NCI-H2081 (cell line): ENCODE results near the gene LAMA5.

ENCODE experiments used
- DNase-seq, 2 experiments: peaks; one replicate each; lab custom pipeline; 2025; lab: John Stamatoyannopoulos, UW

The LAMA5 gene

GRCh38 chr20:62405108-62405980 is 38.2 kb upstream of the LAMA5 start:
- DNase-seq, result no peak

- DNase-seq, result no peak
Measured at GRCh38 chr20:62404761-62405107, 37.6 kb upstream of the LAMA5 start.

- no peak for DNase-seq
Measured at GRCh38 chr20:62404112-62404665, 37.1 kb upstream of the LAMA5 start.

GRCh38 chr20:62403331-62403730 is 36.2 kb upstream of the LAMA5 start:
- no peak for DNase-seq

- no peak for DNase-seq
Measured at GRCh38 chr20:62402456-62403150, 35.5 kb upstream of the LAMA5 start.

GRCh38 chr20:62401331-62401779 is 34.2 kb upstream of the LAMA5 start:
- no peak for DNase-seq

GRCh38 chr20:62400541-62400940 is 33.4 kb upstream of the LAMA5 start:
- no peak for DNase-seq

- DNase-seq, result peak in 1 of 2 experiments; percentile 25
Measured at GRCh38 chr20:62400021-62400420, 32.9 kb upstream of the LAMA5 start.

GRCh38 chr20:62398120-62398821 is 31.2 kb upstream of the LAMA5 start:
- no peak for DNase-seq

GRCh38 chr20:62396367-62397239 is 29.5 kb upstream of the LAMA5 start:
- no peak for DNase-seq

- no peak for DNase-seq
Measured at GRCh38 chr20:62395311-62396242, 28.5 kb upstream of the LAMA5 start.

GRCh38 chr20:62394248-62395245 is 27.4 kb upstream of the LAMA5 start:
- DNase-seq, result no peak

- DNase-seq, result no peak
Measured at GRCh38 chr20:62393830-62394229, 26.7 kb upstream of the LAMA5 start.

- no peak for DNase-seq
Measured at GRCh38 chr20:62393335-62393665, 26.2 kb upstream of the LAMA5 start.

- DNase-seq, result no peak
Measured at GRCh38 chr20:62392621-62393334, 25.7 kb upstream of the LAMA5 start.

GRCh38 chr20:62392077-62392418 is 24.9 kb upstream of the LAMA5 start:
- no peak for DNase-seq

- DNase-seq, result no peak
Measured at GRCh38 chr20:62391165-62392076, 24.3 kb upstream of the LAMA5 start.
